Measurements from ENCODE around the gene RGS3.

Gene RGS3

DNA sequence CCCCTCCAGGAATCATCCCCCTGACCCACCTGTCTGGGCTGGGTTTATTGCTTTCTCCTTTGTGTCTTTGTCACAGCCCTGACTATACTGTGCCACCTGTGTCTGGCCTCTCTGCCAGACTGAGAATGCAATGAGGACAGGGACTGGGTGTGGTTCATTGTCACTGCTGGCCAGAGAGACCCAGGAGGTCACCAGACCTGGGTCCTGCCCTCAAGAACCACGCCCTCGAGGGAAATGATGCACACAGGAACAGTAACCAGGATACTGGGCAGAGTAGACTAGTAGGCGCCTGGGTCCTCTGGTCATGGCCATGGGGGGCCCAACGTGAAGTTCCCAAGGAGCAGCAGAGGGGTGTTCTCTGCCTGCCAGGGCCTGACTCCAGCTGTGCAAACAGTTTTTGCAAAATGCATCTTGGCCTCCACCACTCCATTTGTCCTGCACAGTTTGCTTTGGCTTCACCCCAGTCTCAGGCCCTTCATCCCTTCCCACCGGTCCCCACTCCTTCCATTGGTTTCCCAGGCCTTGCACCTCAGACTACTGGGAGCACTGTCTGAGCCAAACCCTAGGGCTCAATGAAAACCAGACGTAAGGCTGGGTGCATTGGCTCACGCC lies 17.8 kb downstream of the RGS3 start:
- TF ChIP-seq, protein P1, sequence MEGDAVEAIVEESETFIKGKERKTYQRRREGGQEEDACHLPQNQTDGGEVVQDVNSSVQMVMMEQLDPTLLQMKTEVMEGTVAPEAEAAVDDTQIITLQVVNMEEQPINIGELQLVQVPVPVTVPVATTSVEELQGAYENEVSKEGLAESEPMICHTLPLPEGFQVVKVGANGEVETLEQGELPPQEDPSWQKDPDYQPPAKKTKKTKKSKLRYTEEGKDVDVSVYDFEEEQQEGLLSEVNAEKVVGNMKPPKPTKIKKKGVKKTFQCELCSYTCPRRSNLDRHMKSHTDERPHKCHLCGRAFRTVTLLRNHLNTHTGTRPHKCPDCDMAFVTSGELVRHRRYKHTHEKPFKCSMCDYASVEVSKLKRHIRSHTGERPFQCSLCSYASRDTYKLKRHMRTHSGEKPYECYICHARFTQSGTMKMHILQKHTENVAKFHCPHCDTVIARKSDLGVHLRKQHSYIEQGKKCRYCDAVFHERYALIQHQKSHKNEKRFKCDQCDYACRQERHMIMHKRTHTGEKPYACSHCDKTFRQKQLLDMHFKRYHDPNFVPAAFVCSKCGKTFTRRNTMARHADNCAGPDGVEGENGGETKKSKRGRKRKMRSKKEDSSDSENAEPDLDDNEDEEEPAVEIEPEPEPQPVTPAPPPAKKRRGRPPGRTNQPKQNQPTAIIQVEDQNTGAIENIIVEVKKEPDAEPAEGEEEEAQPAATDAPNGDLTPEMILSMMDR (IDR thresholded peaks at IDR 0.05; ENCODE audit: low read depth, low read length): no peak
- no peak overlapping the region for H3K4me3 ChIP-seq (ENCODE audit: low read depth, low read length)

- TF ChIP-seq, protein P1 (IDR thresholded peaks at IDR 0.05; ENCODE audit: low read depth, low read length): no peak
- H3K4me3 ChIP-seq (ENCODE audit: low read depth, low read length): no peak overlapping the region
Observed at GRCh38 chr9:113482341-113482740, 18.8 kb downstream of the RGS3 start.

DNA sequence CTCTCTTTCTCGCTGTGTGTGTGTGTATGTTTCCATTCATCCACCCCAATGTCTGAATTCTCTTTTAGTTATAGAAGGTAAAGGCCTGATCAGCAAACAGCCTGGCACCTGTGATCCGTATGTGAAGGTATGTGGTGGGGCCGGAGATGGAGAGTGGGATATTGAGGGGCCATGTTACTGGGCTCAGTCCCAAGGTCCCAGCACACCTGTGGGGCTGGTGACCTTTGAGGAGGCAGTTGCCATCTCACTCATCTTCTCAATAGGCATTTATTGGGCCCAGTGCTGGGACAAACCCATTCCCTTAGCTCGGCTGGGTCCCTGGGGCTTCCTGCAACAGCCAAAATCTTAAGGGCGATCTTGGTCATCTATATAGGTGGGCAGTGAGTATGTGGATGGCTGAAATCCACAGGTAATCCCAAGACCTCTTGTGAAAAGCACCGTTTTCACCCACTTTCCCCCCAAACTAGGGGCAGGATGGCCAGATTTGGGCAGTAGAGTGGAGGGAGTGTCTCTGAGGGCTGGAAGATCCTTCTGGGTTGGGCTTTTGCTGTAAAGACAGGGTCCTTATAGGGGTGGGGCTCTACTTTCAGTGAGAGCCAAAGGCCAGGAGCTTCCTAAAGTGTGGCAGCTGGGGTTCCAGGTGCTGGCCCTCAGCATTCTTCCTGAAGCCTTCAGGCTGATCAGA lies 19.6 kb downstream of the RGS3 start:
- TF ChIP-seq, protein P1 (IDR thresholded peaks at IDR 0.05; ENCODE audit: low read depth, low read length): no peak
- H3K4me3 ChIP-seq (ENCODE audit: low read depth, low read length): no peak overlapping the region

GRCh38 chr9:113483676-113484257 lies 20.2 kb downstream of the RGS3 start:
- TF ChIP-seq, protein P1 (IDR thresholded peaks at IDR 0.05; ENCODE audit: low read depth, low read length): no peak
- no peak overlapping the region for H3K4me3 ChIP-seq (ENCODE audit: low read depth, low read length)

GRCh38 chr9:113484258-113484730 lies 20.8 kb downstream of the RGS3 start:
- TF ChIP-seq, protein P1 (IDR thresholded peaks at IDR 0.05; ENCODE audit: low read depth, low read length): no peak
- H3K4me3 ChIP-seq (ENCODE audit: low read depth, low read length): no peak overlapping the region

DNA sequence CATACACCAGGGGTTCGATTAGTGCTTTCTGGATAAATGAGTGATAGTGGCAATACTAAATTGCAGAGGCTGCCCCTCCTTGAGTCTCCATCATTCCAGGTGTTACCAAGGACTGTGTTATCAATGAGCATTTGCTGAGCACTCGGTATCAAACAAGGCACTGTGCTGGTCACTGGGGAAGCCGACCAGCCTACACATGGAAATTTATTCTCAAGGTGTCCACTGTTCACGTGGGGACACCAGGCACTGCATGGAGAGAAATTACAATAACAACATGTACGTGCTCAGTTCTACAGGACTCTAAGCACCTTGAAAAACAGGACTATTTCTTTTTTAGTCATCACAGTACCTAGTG lies 22.2 kb downstream of the RGS3 start:
- H3K4me3 ChIP-seq (ENCODE audit: low read depth, low read length): no peak overlapping the region
- TF ChIP-seq, protein P1 (IDR thresholded peaks at IDR 0.05; ENCODE audit: low read depth, low read length): no peak

- TF ChIP-seq, protein P1 (IDR thresholded peaks at IDR 0.05; ENCODE audit: low read depth, low read length): no peak
- no peak overlapping the region for H3K4me3 ChIP-seq (ENCODE audit: low read depth, low read length)
Observed at GRCh38 chr9:113486327-113486726, 22.8 kb downstream of the RGS3 start.

All from WI38 (cell line).